Heart left ventricle (tissue), 16 donors: Measurements from ENCODE around the gene CNOT10. TPM values are rescaled to one million over a fixed set of nuclear protein-coding genes. Genes with fewer than 3 reads are reported as not detected.
A peak's percentile ranks its signal among the peaks of the same experiment; 100 is the strongest.
"Not testable (repeated sequence)": the region's sequence is repeated elsewhere in the genome, so short reads cannot be mapped to it uniquely, and the experiment has no call there.

Experiments
- ATAC-seq, 4 donors: fragments of 200-7000 bp; cut with Tn5 transposase; one replicate each; pipeline ENCODE4 v1.9.1; 2020 to 2022; ENCODE audit warnings: moderate library complexity in 4 of 4, mild to moderate bottlenecking in 3 of 4, moderate number of reproducible peaks in 1 of 4
- DNase-seq, 5 donors: peaks; one replicate each; pipeline ENCODE4 v3.0.0-alpha.2; 2020
- H3K27ac ChIP-seq, 12 donors: fragments of 200-600 bp; sonication (generic) in 4 of 12; one replicate each; pipeline versions ENCODE4 v1.5.0 to v1.8.0; 2016 to 2022; ENCODE audit warnings: mild to moderate bottlenecking in 2 of 12
- H3K27me3 ChIP-seq, 9 donors: fragments of 200-600 bp; sonication (generic) in 2 of 9; one replicate each; pipeline versions ENCODE4 v1.5.1 to v1.8.0; 2016 to 2022; ENCODE audit warnings: mild to moderate bottlenecking in 3 of 9
- H3K36me3 ChIP-seq, 9 donors: fragments of 200-600 bp; sonication (generic) in 2 of 9; one replicate each; pipeline versions ENCODE4 v1.5.0 to v1.8.0; 2018 to 2022; ENCODE audit warnings: mild to moderate bottlenecking in 2 of 9
- H3K4me1 ChIP-seq, 12 donors: fragments of 200-600 bp; sonication (generic) in 4 of 12; one replicate each; pipeline versions ENCODE4 v1.5.0 to v1.8.0; 2016 to 2022; ENCODE audit warnings: mild to moderate bottlenecking in 3 of 12
- H3K4me3 ChIP-seq, 12 donors: fragments of 200-600 bp; sonication (generic) in 4 of 12; one replicate each; pipeline versions ENCODE4 v1.5.0 to v1.8.0; 2017 to 2022; ENCODE audit warnings: mild to moderate bottlenecking in 9 of 12, moderate library complexity in 4 of 12
- H3K9me3 ChIP-seq, 12 donors: fragments of 200-600 bp; sonication (generic) in 4 of 12; one replicate each; pipeline versions ENCODE4 v1.5.0 to v1.8.0; 2016 to 2022; ENCODE audit warnings: mild to moderate bottlenecking in 1 of 12
- CTCF ChIP-seq, 12 donors: fragments of 200-600 bp; sonication (generic) in 4 of 12; IDR thresholded peaks; one replicate each; pipeline versions ENCODE4 v1.5.0 to v1.8.0; 2018 to 2022; ENCODE audit warnings: antibody characterized with exemption in 12 of 12, mild to moderate bottlenecking in 5 of 12
- POLR2A ChIP-seq, 2 donors: fragments of 450-650 bp; IDR thresholded peaks; one replicate each; pipeline ENCODE4 v1.6.1; 2017; ENCODE audit warnings: antibody characterized with exemption in 2 of 2, mild to moderate bottlenecking in 2 of 2, moderate library complexity in 2 of 2
- WGBS, 4 donors: extraction: QIAGEN DNeasy Blood & Tissue Kit in 2 of 4; methylation state at CpG; one replicate each; pipeline versions ENCODE4 v1.1.5 to v1.1.7; 2013 to 2018; 5-methylcytosine and 5-hydroxymethylcytosine counted together
- intact Hi-C, 10 donors: fragments of 100-400 bp; cut with DNase I; formaldehyde crosslinking; loops; one replicate each; pipeline versions ENCODE4 v1.11.1 to v1.14.2; 2022
- polyA plus RNA-seq, 2 donors: library from polyadenylated mRNA; stranded (reverse); fragments of 200-250 nt; gene quantifications; one replicate each; pipeline ENCODE4 v1.2.3, GENCODE V29; 2013
- total RNA-seq, 9 donors: library from RNA; depleted of rRNA in 2 of 9; stranded (reverse); fragments of >200 nt in 2 of 9; fragmentation: NEBNext Ultra II Directional in 3 of 9; extraction: Animal tissue kit (Norgen Biotek cat#: 25700) in 3 of 9; gene quantifications; one replicate each; pipeline versions ENCODE4 v1.1.0 to v1.2.4, GENCODE V29; 2016 to 2023
- donor health status: ischemic (EF 13 %, LVEDD 7.1; RV severe dilation, severe dysfunction).
- donor health status: healthy with polysubstance abuse.
- donor health status: DM: no; HTN: yes; CAD: no.
- donor health status: DM: no; HTN: no; CAD: no.
- donor health status: ischemic (EF 25% LVEDD 6.9; RV normal size, moderate dysfunction).
- donor health status: ischemic (EF 25% LVEDD 5.7; RV mildly dilated, moderate dysfunction).
- donor health status: healthy.
- donor health status: DM: yes; HTN: yes; CAD: no.
- donor health status: ischemic (EF 35%, LVEDD 5.7; RV mildly dilated, moderate dysfunction).
- donor health status: nonischemic (EF 11% LVEDD 7.7; RV severe dilation, severe dysfunction).
- donor health status: DM: yes; HTN: yes; CAD: no.
- donor health status: PGD.
- donor health status: ischemic (EF 29% LVEDD 5.4; RV normal size, mild dysfunction).
- donor health status: nonischemic (EF 23%, LVEDD 6.1; RV moderate dilation, normal function).

The CNOT10 gene
- total and polyA plus RNA-seq, 11 donors, result 6.3 to 23.3 (median 15.9) TPM

GRCh38 chr3:32719931-32720330, 34.9 kb downstream of the CNOT10 start:
- Histone ChIP-seq H3K27me3 (no peaks in the 10 kb centered on the region), H3K36me3 (peaks cover 3 to 85% (median 76%) of the 10 kb centered on the region in 9 donors), H3K9me3 (no peaks in the 10 kb centered on the region), H3K4me1 (no peaks in the 10 kb centered on the region), H3K4me3 (no peak overlapping the region), H3K27ac (no peak overlapping the region)
- TF ChIP-seq POLR2A (IDR thresholded peaks at IDR 0.05) (no peak), CTCF (IDR thresholded peaks at IDR 0.05) (no peak)
- intact Hi-C loops, result no loop called here
- 95 to 97% (median 96%) methylated on average over 5 of the region's 5 CpGs for WGBS, 4 donors
- ATAC-seq (no peak), DNase-seq (no peak)

- no peak for ATAC-seq
- intact Hi-C loops, result no loop called here
- Histone ChIP-seq H3K4me3 (no peak overlapping the region), H3K9me3 (no peaks in the 10 kb centered on the region), H3K36me3 (peaks cover 3 to 82% (median 65%) of the 10 kb centered on the region in 9 donors), H3K27ac (no peak overlapping the region), H3K27me3 (no peaks in the 10 kb centered on the region), H3K4me1 (no peaks in the 10 kb centered on the region)
- TF ChIP-seq CTCF (IDR thresholded peaks at IDR 0.05), result no peak
- no peak for TF ChIP-seq POLR2A (IDR thresholded peaks at IDR 0.05)
- no peak for DNase-seq
Measured at GRCh38 chr3:32725721-32726120, 40.7 kb downstream of the CNOT10 start.

- H3K27me3 ChIP-seq, result no peaks in the 10 kb centered on the region
- TF ChIP-seq POLR2A (IDR thresholded peaks at IDR 0.05) (no peak), CTCF (IDR thresholded peaks at IDR 0.05) (peak; percentile 32 to 61 (median 50))
- ATAC-seq, result no peak
- no peak overlapping the region for H3K27ac ChIP-seq
- H3K36me3 ChIP-seq, result peaks cover 0 to 81% (median 54%) of the 10 kb centered on the region in 9 donors
- intact Hi-C loops, result loop anchor here in 9 of 10 donors (2.0 to 10.0 kb wide), 5 partner anchors 51 to 204 kb away; no protein-coding TSS in a partner anchor
- H3K4me3 ChIP-seq, result no peak overlapping the region
- DNase-seq, result no peak
- no peaks in the 10 kb centered on the region for H3K9me3 ChIP-seq
- peaks cover 0 to 4% (median 0%) of the 10 kb centered on the region in 12 donors for H3K4me1 ChIP-seq
Measured at GRCh38 chr3:32733631-32734229, 48.7 kb downstream of the CNOT10 start.

GRCh38 chr3:32734756-32735155, 49.8 kb downstream of the CNOT10 start:
- WGBS, 4 donors, result 96 to 97% (median 96%) methylated on average over 3 of the region's 3 CpGs
- Histone ChIP-seq H3K36me3 (peaks cover 0 to 84% (median 62%) of the 10 kb centered on the region in 9 donors), H3K4me3 (no peak overlapping the region), H3K4me1 (peaks cover 0 to 4% (median 0%) of the 10 kb centered on the region in 12 donors), H3K27me3 (no peaks in the 10 kb centered on the region), H3K27ac (no peak overlapping the region), H3K9me3 (no peaks in the 10 kb centered on the region)
- intact Hi-C loops, result loop anchor here (2.0 to 10.0 kb wide), 6 partner anchors 48 to 203 kb away; no protein-coding TSS in a partner anchor
- no peak for TF ChIP-seq CTCF (IDR thresholded peaks at IDR 0.05)
- TF ChIP-seq POLR2A (IDR thresholded peaks at IDR 0.05), result no peak
- no peak for DNase-seq
- ATAC-seq, result no peak

GRCh38 chr3:32743470-32743869, 58.5 kb downstream of the CNOT10 start:
- H3K4me1 ChIP-seq, H3K27ac ChIP-seq, H3K4me3 ChIP-seq, DNase-seq, intact Hi-C loops, H3K27me3 ChIP-seq, H3K9me3 ChIP-seq, ATAC-seq: not testable (repeated sequence)
- 95 to 98% (median 97%) methylated on average over 6 of the region's 6 CpGs for WGBS, 4 donors
- peaks cover 0 to 68% (median 39%) of the 10 kb centered on the region in 9 donors for H3K36me3 ChIP-seq
